AG09319 (cell line): ENCODE measurements around the gene CFAP92.
A peak's percentile ranks its signal among the peaks of the same experiment; 100 is the strongest.

ENCODE experiments used
- DNase-seq: peaks from one replicate; pipeline ENCODE4 v3.0.0-alpha.2; 2010; ENCODE audit warnings: low read depth; ENCODE audit errors: extremely low read depth
- CTCF ChIP-seq: IDR thresholded peaks from 2 replicates; pipeline ENCODE4 v1.5.1; 2011; ENCODE audit warnings: low read depth, mild to moderate bottlenecking, inconsistent platforms, low read length, moderate library complexity

CFAP92 gene

GRCh38 chr3:128878011-128878457, 115.8 kb downstream of the CFAP92 start:
- TF ChIP-seq CTCF, result no peak
- no peak for DNase-seq

GRCh38 chr3:128875556-128876120, 118.2 kb downstream of the CFAP92 start:
- DNase-seq, result no peak
- TF ChIP-seq CTCF, result peak; percentile 51

GRCh38 chr3:128874481-128875180, 119.2 kb downstream of the CFAP92 start:
- TF ChIP-seq CTCF, result no peak
- DNase-seq, result no peak

GRCh38 chr3:128873244-128874022, 120.4 kb downstream of the CFAP92 start:
- no peak for TF ChIP-seq CTCF
- DNase-seq, result no peak

- DNase-seq, result no peak
- TF ChIP-seq CTCF, result no peak
These were observed 121.1 kb downstream of the CFAP92 start for GRCh38 chr3:128872744-128873143.

GRCh38 chr3:128872282-128872681, 121.6 kb downstream of the CFAP92 start:
- no peak for DNase-seq
- no peak for TF ChIP-seq CTCF

- DNase-seq, result no peak
- TF ChIP-seq CTCF, result no peak
These were observed 123.5 kb downstream of the CFAP92 start for GRCh38 chr3:128870347-128870746.
